ENCODE data around the gene RMRP.

Gene RMRP

DNA sequence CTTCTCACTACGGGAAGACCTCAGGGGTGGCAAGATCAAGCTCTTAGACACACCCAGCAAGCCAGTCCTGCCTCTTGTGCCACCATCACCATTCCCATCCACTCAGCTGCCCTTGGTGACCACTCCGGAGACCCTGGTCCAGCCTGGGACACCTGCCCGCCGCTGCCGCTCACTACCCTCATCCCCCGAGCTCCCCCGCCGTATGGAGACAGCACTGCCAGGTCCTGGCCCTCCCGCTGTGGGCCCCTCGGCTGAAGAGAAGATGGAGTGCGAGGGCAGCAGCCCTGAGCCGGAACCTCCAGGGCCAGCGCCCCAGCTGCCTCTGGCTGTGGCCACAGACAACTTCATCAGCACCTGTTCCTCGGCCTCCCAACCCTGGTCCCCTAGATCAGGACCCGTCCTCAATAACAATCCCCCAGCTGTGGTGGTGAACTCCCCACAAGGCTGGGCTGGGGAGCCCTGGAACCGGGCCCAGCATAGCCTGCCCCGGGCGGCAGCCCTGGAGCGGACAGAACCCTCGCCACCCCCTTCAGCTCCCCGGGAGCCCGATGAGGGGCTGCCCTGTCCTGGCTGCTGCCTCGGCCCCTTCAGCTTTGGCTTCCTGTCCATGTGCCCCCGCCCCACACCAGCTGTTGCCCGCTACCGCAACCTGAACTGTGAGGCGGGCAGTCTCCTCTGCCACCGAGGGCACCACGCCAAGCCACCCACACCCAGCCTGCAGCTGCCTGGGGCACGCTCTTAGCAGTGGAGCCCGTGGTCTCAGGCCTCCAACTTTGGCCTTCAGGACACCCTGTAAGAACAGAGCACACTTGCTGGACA, 48.6 kb downstream of the RMRP start:
- no peak for DNase-seq

- DNase-seq: no peak
These were observed 49.6 kb downstream of the RMRP start for GRCh38 chr9:35608221-35608620.
